Right lobe of liver (tissue), 6 donors: ENCODE results near the gene KRTAP12-3. TPM values are rescaled to one million over a fixed set of nuclear protein-coding genes. Genes with fewer than 3 reads are reported as not detected.

Experiments used
- ATAC-seq, 4 donors: fragments of 200-7000 bp; cut with Tn5 transposase; one replicate each; pipeline ENCODE4 v1.9.1; 2020; ENCODE audit warnings: mild to moderate bottlenecking in 4 of 4, moderate library complexity in 4 of 4
- DNase-seq, 3 donors: peaks; one replicate each; pipeline ENCODE4 v3.0.0-alpha.2; 2020
- H3K27ac ChIP-seq, 3 donors: fragments of 200-600 bp; one replicate each; pipeline ENCODE4 v1.8.0; 2022
- H3K27me3 ChIP-seq, 2 donors: fragments of 200-600 bp; one replicate each; pipeline ENCODE4 v1.8.0; 2022
- H3K36me3 ChIP-seq, 4 donors: fragments of 200-600 bp; sonication (generic) in 1 of 4; one replicate each; pipeline versions ENCODE4 v1.5.1 to v1.8.0; 2017 to 2022; ENCODE audit warnings: control low read depth in 1 of 4
- H3K4me1 ChIP-seq, 4 donors: fragments of 200-600 bp; sonication (generic) in 1 of 4; one replicate each; pipeline versions ENCODE4 v1.5.1 to v1.8.0; 2017 to 2022; ENCODE audit warnings: control low read depth in 1 of 4
- H3K4me3 ChIP-seq, 3 donors: fragments of 200-600 bp; one replicate each; pipeline ENCODE4 v1.8.0; 2022
- H3K9me3 ChIP-seq, 4 donors: fragments of 200-600 bp; sonication (generic) in 1 of 4; one replicate each; pipeline versions ENCODE4 v1.5.1 to v1.8.0; 2017 to 2022; ENCODE audit warnings: control low read depth in 1 of 4
- CTCF ChIP-seq, 4 donors: fragments of 200-600 bp in 3 of 4; fragments of 450-650 bp in 1 of 4; IDR thresholded peaks; one replicate each; pipeline versions ENCODE4 v1.5.1 to v1.8.0; 2016 to 2022; ENCODE audit warnings: antibody characterized with exemption in 4 of 4, mild to moderate bottlenecking in 2 of 4
- POLR2A ChIP-seq: fragments of 450-650 bp; IDR thresholded peaks from one replicate; pipeline ENCODE4 v1.6.1; 2017; ENCODE audit warnings: antibody characterized with exemption, mild to moderate bottlenecking
- WGBS: methylation state at CpG from one replicate; pipeline ENCODE4 v1.1.6; 2018; ENCODE audit warnings: low coverage, low lambda C conversion rate; ENCODE audit not compliant: insufficient coverage; ENCODE audit errors: missing lambda C conversion rate; 5-methylcytosine and 5-hydroxymethylcytosine counted together
- intact Hi-C, 2 donors: fragments of 100-400 bp; cut with DNase I; formaldehyde crosslinking; loops; one replicate each; pipeline versions ENCODE4 v1.11.2 to v1.14.1; 2022
- total RNA-seq, 6 experiments: library from RNA; depleted of rRNA in 2 of 6; stranded (reverse); fragments of >200 nt in 2 of 6; fragmentation: NEBNext Ultra II Directional in 3 of 6; extraction: Animal tissue kit (Norgen Biotek cat#: 25700) in 3 of 6; gene quantifications; one replicate each; pipeline versions ENCODE4 v1.1.0 to v1.2.4, GENCODE V29; 2016 to 2023
- donor health status: DM: no; HTN: yes; CAD: no.
- donor health status: DM: no; HTN: no; CAD: no.
- donor health status: DM: no; HTN: no; CAD: no.
- donor health status: DM: no; HTN: yes; CAD: no.
- donor health status: DM: no; HTN: yes; CAD: no.

The KRTAP12-3 gene
- total RNA-seq, 6 experiments from 2014 or later: not detected

- H3K4me1 ChIP-seq: no peaks in the 10 kb centered on the region
- no peak overlapping the region for H3K27ac ChIP-seq
- no peaks in the 10 kb centered on the region for H3K9me3 ChIP-seq
- 81% methylated on average over 10 of the region's 13 CpGs for WGBS
- H3K4me3 ChIP-seq: no peak overlapping the region
- H3K36me3 ChIP-seq: no peaks in the 10 kb centered on the region
- H3K27me3 ChIP-seq: no peaks in the 10 kb centered on the region
- ATAC-seq: no peak
- DNase-seq: no peak
- intact Hi-C loops: no loop called here
- no peak for TF ChIP-seq CTCF (IDR thresholded peaks at IDR 0.05)
- TF ChIP-seq POLR2A: no peak
These were observed 45.0 kb upstream of the KRTAP12-3 start for GRCh38 chr21:44612669-44613229.

- Histone ChIP-seq H3K27ac (no peak overlapping the region), H3K36me3 (no peaks in the 10 kb centered on the region), H3K9me3 (no peaks in the 10 kb centered on the region), H3K4me3 (no peak overlapping the region), H3K4me1 (no peaks in the 10 kb centered on the region), H3K27me3 (no peaks in the 10 kb centered on the region)
- WGBS: 78% methylated on average over 8 of the region's 26 CpGs
- peak in 1 of 3 donors; percentile 49 for DNase-seq
- intact Hi-C loops: no loop called here
- no peak for TF ChIP-seq POLR2A
- no peak for TF ChIP-seq CTCF (IDR thresholded peaks at IDR 0.05)
- peak in 1 of 4 donors; percentile 24 for ATAC-seq
These were observed 44.2 kb upstream of the KRTAP12-3 start for GRCh38 chr21:44613386-44614155.

GRCh38 chr21:44614161-44614631, 43.5 kb upstream of the KRTAP12-3 start:
- TF ChIP-seq POLR2A (no peak), CTCF (IDR thresholded peaks at IDR 0.05) (no peak)
- H3K27ac ChIP-seq: no peak overlapping the region
- no peaks in the 10 kb centered on the region for H3K9me3 ChIP-seq
- no peaks in the 10 kb centered on the region for H3K36me3 ChIP-seq
- no peak for ATAC-seq
- no CpG with 5 or more reads among the region's 20 CpGs for WGBS
- intact Hi-C loops: no loop called here
- H3K4me3 ChIP-seq: no peak overlapping the region
- no peaks in the 10 kb centered on the region for H3K4me1 ChIP-seq
- no peak for DNase-seq
- no peaks in the 10 kb centered on the region for H3K27me3 ChIP-seq

GRCh38 chr21:44614961-44615391, 42.8 kb upstream of the KRTAP12-3 start:
- no peak overlapping the region for H3K4me3 ChIP-seq
- intact Hi-C loops: no loop called here
- no peaks in the 10 kb centered on the region for H3K9me3 ChIP-seq
- ATAC-seq (no peak), DNase-seq (no peak)
- no peak overlapping the region for H3K27ac ChIP-seq
- H3K36me3 ChIP-seq: no peaks in the 10 kb centered on the region
- no peaks in the 10 kb centered on the region for H3K27me3 ChIP-seq
- no peak for TF ChIP-seq POLR2A
- TF ChIP-seq CTCF (IDR thresholded peaks at IDR 0.05): no peak
- no peaks in the 10 kb centered on the region for H3K4me1 ChIP-seq
- 60% methylated on average over 2 of the region's 28 CpGs for WGBS
